COLO668 (cell line): ENCODE results near the gene ANKLE2.
A peak's percentile ranks its signal among the peaks of the same experiment; 100 is the strongest.
"Not testable (repeated sequence)": the region's sequence is repeated elsewhere in the genome, so short reads cannot be mapped to it uniquely, and the experiment has no call there.

Experiments used
- DNase-seq: peaks from one replicate; lab custom pipeline; 2025; ENCODE audit not compliant: unreplicated experiment; lab: John Stamatoyannopoulos, UW

The ANKLE2 gene

GRCh38 chr12:132720606-132721345, 40.9 kb downstream of the ANKLE2 start:
- DNase-seq, result no peak

DNA sequence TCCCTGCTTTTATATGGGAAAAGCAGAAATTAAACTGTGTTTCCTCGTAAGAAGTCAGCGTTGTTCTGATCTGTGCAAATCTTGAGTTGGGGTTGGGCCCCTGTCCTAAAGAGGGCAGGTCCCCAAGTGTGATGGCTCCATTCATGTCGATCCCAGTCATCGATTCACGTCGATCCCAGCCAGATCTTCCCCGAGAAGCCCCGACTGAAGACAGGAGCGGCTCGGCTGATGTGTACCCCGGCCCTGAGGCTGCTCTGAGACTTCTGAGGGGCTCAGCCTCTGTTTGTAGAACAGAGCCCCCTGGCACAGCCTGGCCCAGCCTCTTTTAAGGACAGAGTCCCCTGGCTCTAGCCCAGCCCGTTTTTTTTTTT, 41.7 kb downstream of the ANKLE2 start:
- DNase-seq, result no peak

- DNase-seq, result no peak
Observed at GRCh38 chr12:132719141-132719953, 42.3 kb downstream of the ANKLE2 start.

- no peak for DNase-seq
Observed at GRCh38 chr12:132718644-132719043, 43.0 kb downstream of the ANKLE2 start.

DNA sequence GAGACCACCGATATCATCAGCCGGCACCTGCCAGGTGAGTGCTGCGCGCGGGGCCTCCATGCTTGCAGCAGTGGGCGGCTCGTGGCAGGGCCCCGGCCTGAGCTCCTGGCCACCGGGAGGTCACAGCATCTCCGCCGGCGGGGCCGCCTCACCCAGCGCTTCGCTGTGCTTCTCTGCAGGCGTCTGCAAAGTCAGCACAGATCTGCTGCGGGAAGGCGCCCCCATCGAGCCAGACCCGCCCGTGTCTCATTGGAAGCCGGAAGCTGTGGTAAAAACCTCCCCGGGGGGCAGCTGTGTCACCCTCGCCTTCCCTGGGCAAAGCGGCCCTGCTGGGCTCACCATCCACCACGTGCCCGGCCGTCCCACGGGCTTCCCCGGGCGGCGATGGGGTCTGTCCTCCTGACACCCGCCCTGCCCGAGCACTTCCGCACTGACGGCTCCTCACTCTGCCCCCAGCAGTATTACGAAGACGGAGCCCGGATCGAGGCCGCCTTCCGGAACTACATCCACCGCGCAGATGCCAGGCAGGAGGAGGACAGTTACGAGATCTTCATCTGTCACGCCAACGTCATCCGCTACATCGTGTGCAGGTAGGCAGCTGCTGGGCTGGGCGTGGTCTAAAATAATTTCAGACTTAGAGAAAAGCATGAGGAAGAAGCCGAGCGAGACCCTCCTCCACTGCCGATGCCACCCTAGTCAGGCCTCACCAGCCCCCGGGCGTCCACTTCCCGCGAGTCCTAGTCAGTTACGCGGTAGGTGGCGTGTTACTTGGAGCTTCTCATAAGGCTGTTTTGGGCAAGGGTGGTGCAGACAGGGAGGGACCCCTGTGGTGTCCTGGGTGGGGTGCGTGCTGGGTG, 43.9 kb downstream of the ANKLE2 start:
- no peak for DNase-seq

GRCh38 chr12:132717011-132717410, 44.6 kb downstream of the ANKLE2 start:
- DNase-seq, result no peak

GRCh38 chr12:132716356-132716755, 45.3 kb downstream of the ANKLE2 start:
- DNase-seq, result no peak

DNA sequence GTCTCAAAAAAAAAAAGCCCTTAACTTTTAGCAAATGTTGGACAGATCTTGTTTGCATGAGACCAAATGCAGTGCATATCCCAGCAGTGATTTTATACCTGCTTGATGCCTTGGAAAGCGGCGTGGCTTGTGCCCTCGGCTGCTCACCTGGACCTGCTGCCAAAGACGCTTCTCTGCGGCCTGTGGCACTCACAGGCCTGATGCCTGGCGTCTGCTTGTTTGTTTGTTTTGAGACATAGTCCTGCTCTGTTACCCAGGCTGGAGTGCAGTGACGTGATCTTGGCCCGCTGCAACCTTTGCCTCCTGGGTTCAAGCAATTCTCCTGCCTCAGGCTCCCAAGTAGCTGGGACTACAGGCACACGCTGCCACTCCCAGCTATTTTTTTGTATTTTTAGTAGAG, 45.8 kb downstream of the ANKLE2 start:
- no peak for DNase-seq

- no peak for DNase-seq
Observed at GRCh38 chr12:132713123-132713522, 48.5 kb downstream of the ANKLE2 start.

GRCh38 chr12:132711080-132711843, 50.4 kb downstream of the ANKLE2 start:
- DNase-seq, result peak; percentile 34

GRCh38 chr12:132710405-132711079, 51.1 kb downstream of the ANKLE2 start, which contains the start of gene PGAM5:
PGAM5 (plus strand) TSS chr12:132710842; CDS start chr12:132710877, 35 bp downstream.
- DNase-seq, result peak; percentile 93

- DNase-seq, result peak; percentile 30
Observed at GRCh38 chr12:132710043-132710404, 51.6 kb downstream of the ANKLE2 start.

DNA sequence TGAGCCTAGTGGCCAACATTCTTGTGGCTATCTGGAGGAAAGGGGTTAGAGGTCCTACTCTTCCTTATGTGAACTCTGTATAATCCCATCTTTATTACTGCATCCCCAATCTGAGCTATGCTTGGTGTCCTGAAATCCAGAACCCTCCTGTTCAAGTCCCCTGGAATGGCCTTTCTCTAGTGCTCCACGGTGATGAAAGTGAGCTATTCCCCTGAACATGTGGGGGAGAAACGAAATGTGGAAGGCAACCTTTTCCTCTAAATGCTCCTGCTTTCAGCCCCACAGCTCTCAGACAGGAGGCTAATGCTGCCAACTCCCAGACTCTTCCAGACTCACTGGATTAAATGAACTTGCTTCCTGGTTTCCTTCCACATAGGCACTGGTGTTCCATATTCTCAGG, 53.5 kb downstream of the ANKLE2 start:
- no peak for DNase-seq

DNA sequence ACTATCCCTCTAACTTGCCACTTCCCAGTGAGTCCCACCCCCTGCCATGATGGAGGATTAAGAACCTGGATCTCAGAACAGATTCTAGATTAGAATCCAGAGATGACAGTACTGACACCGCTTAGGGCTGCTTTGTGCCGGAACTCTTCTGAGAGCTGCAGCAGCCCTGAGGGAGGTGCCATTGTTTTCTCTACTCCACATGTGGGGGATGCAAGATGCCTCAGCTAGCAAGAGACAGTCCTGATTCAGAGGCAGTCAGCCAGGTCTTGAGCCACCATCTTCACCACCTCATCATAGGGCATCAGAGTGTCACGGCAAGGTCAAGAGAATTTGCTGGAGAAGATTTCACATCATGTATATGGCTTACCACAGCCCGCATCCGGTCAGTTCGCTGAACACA, 54.4 kb downstream of the ANKLE2 start:
- DNase-seq, result no peak

DNA sequence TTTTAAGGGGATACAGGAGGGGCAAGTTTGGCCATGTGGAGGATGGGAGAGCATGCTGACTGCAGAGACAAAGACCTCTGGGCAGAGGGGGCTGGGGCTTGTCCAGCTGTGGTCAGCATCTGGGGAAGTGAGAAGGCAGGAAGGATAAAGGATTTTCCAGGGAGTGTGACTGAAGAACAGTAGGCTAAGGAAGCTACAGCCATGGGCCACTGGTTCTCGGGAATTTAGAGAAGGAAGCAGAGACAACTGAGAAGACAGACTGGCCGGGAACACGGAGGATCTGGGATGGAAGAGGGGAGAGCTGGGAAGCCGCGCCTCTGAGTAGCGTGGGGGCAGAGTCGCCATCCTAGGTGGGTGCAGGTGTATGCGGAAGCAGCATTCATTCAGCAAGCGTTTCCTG, 58.0 kb downstream of the ANKLE2 start:
- no peak for DNase-seq

DNA sequence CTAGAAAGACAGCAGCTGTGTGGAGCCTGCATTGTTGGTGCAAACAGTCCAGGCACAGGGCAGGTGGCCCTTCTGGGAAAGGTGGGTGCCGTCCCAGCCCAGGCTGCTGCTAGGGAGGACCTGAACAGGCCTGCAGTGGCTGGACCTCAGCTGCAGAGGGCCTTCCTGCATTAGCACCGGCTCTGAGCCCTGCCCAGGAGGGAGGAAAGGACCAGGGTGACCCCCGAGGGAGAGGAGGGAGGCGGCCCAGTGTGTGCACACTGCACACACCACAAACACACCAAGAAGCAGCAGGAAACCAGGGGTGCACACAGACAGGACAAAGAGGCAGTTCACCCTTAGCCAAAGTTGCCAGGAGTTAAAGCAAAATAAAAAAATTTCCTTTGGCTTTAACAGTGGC, 59.0 kb downstream of the ANKLE2 start:
- DNase-seq, result no peak

DNA sequence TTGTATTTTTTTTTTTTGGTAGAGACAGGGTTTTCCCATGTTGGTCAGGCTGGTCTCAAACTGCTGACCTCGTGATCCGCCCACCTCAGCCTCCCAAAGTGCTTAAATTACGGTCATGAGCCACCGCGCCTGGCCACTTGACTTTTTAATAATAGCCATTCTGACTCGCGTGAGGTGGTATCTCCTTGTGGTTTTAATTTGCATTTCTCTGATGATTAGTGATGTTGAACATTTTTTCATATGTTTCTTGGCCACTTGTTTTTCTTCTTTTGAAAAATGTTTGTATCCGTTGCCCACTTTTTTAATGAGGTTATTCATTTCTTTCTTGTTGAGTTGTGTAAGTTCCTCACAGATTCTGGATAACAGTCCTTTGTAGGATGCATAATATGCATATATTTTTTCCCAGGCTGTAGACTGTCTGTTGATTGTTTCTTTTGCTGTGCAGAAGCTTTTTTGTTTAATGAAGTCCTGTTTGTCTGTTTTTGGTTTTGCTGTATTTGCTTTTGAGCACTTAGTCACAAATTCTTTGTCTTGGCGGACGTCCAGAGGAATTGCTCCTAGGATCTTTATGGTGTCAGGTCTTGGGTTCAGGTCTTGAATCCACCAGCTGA, 61.3 kb downstream of the ANKLE2 start:
- no peak for DNase-seq

DNA sequence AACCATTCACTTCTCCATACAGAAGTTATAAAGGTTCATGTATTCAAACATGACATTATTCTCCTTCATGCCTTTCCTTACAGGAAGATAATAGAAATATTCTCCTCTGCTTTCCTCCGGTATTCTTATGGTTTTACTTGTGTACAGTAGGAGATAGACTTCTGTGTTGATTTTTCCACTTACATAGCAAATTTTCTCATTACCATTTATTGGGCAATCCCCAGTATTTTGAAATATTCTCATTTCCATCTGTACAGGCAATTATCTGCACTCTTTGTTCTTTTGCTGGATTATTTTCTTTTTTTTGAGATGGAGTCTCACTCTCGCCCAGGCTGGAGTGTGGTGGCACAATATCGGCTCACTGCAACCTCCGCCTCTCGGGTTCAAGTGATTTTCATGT, 63.3 kb downstream of the ANKLE2 start:
- DNase-seq, result no peak

DNA sequence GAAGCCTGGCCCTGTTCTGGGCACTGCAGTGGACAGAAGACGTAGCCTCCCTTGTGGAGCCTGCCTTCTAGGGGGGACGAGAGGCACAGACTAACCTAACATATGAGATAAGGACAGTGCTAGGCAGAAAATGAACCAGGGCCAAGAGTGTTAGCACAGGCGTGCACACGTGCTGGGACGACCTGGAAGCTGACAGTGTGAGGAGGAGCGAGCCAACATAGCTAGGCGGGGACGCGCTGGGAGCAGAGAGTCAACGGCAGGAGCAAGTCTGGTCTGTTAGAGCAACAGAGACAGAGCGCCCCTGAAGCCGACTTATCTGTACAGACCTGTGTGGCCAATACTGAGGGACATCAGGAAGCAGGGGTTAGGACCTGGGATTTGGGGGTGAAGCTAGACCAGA, 66.2 kb downstream of the ANKLE2 start:
- no peak for DNase-seq

DNA sequence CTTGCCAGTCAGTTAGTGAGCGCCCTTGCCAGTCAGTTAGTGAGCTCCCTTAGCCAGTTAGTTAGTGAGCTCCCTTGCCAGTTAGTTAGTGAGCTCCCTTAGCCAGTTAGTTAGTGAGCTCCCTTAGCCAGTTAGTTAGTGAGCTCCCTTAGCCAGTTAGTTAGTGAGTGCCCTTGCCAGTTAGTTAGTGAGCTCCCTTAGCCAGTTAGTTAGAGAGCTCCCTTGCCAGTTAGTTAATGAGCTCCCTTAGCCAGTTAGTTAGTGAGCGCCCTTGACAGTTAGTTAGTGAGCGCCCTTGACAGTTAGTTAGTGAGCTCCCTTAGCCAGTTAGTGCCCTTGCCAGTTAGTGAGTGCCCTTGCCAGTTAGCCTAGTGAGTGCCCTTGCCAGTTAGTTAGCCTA, 66.7 kb downstream of the ANKLE2 start:
- not testable (repeated sequence) for DNase-seq
